Left lung (tissue), 10 donors: ENCODE results near the gene KDM4D. TPM values are rescaled to one million over a fixed set of nuclear protein-coding genes. Genes with fewer than 3 reads are reported as not detected.
"Not testable (repeated sequence)": the region's sequence is repeated elsewhere in the genome, so short reads cannot be mapped to it uniquely, and the experiment has no call there.

ENCODE experiments used
- ATAC-seq: fragments of 200-7000 bp; cut with Tn5 transposase; one replicate; pipeline ENCODE4 v1.9.1; 2020; ENCODE audit warnings: moderate library complexity
- DNase-seq, 4 donors: peaks; one replicate each; pipeline ENCODE4 v3.0.0-alpha.2; 2013 to 2020
- H3K27ac ChIP-seq, 2 donors: fragments of 200-600 bp; sonication (generic) in 1 of 2; one replicate each; pipeline versions ENCODE4 v1.5.0 to v1.8.0; 2020 to 2021
- H3K27me3 ChIP-seq, 2 donors: fragments of 200-600 bp; sonication (generic) in 1 of 2; one replicate each; pipeline versions ENCODE4 v1.5.0 to v1.8.0; 2020 to 2021
- H3K36me3 ChIP-seq, 2 donors: fragments of 200-600 bp; sonication (generic) in 1 of 2; one replicate each; pipeline versions ENCODE4 v1.5.0 to v1.8.0; 2020 to 2021
- H3K4me1 ChIP-seq, 2 donors: fragments of 200-600 bp; one replicate each; pipeline ENCODE4 v1.8.0; 2021
- H3K4me3 ChIP-seq, 2 donors: fragments of 200-600 bp; sonication (generic) in 1 of 2; one replicate each; pipeline versions ENCODE4 v1.5.0 to v1.8.0; 2020 to 2021; ENCODE audit warnings: mild to moderate bottlenecking in 1 of 2
- H3K9me3 ChIP-seq, 2 donors: fragments of 200-600 bp; sonication (generic) in 1 of 2; one replicate each; pipeline versions ENCODE4 v1.5.0 to v1.8.0; 2020 to 2021
- CTCF ChIP-seq, 2 donors: fragments of 200-600 bp; sonication (generic) in 1 of 2; IDR thresholded peaks; one replicate each; pipeline versions ENCODE4 v1.5.0 to v1.8.0; 2021; ENCODE audit warnings: antibody characterized with exemption in 2 of 2
- intact Hi-C, 2 donors: fragments of 100-400 bp; cut with DNase I; formaldehyde crosslinking; loops; one replicate each; pipeline versions ENCODE4 v1.11.2 to v1.14.2; 2022
- polyA plus RNA-seq, 6 donors: library from polyadenylated mRNA; unstranded; fragments of 120-200 nt; gene quantifications; one replicate each; pipeline ENCODE4 v1.2.1, GENCODE V29; 2013; ENCODE audit not compliant: insufficient read length in 6 of 6
- total RNA-seq, 2 donors: library from RNA; stranded (reverse); fragmentation: NEBNext Ultra II Directional; extraction: Animal tissue kit (Norgen Biotek cat#: 25700); gene quantifications; one replicate each; pipeline ENCODE4 v1.2.1, GENCODE V29; 2021
- donor health status: DM: no; HTN: yes; CAD: no.
- donor health status: DM: no; HTN: no; CAD: no.

The KDM4D gene
- total and polyA plus RNA-seq, 8 donors = 0.35 to 2.5 (median 1.9) TPM

- Histone ChIP-seq H3K9me3 (peaks cover 0 to 3% of the 10 kb centered on the region in 2 donors), H3K4me3 (no peak overlapping the region), H3K4me1 (no peaks in the 10 kb centered on the region), H3K36me3 (no peaks in the 10 kb centered on the region), H3K27me3 (no peaks in the 10 kb centered on the region), H3K27ac (no peak overlapping the region)
- intact Hi-C loops = no loop called here
- ATAC-seq (no peak), DNase-seq (no peak)
- no peak for TF ChIP-seq CTCF (IDR thresholded peaks at IDR 0.05)
Observed at GRCh38 chr11:95003716-95004115, 30.2 kb downstream of the KDM4D start.

GRCh38 chr11:95005642-95006041, 32.1 kb downstream of the KDM4D start:
- no peak for TF ChIP-seq CTCF (IDR thresholded peaks at IDR 0.05)
- ATAC-seq (no peak), DNase-seq (no peak)
- H3K4me1 ChIP-seq = no peaks in the 10 kb centered on the region
- H3K27me3 ChIP-seq = no peaks in the 10 kb centered on the region
- H3K4me3 ChIP-seq = no peak overlapping the region
- intact Hi-C loops = no loop called here
- H3K9me3 ChIP-seq = peaks cover 0 to 3% of the 10 kb centered on the region in 2 donors
- H3K36me3 ChIP-seq = no peaks in the 10 kb centered on the region
- H3K27ac ChIP-seq = no peak overlapping the region

- no peak for TF ChIP-seq CTCF (IDR thresholded peaks at IDR 0.05)
Observed at GRCh38 chr11:95011376-95011775, 37.9 kb downstream of the KDM4D start.

GRCh38 chr11:95014184-95014821, 40.8 kb downstream of the KDM4D start:
- no peaks in the 10 kb centered on the region for H3K9me3 ChIP-seq
- H3K27ac ChIP-seq = no peak overlapping the region
- no peak for TF ChIP-seq CTCF (IDR thresholded peaks at IDR 0.05)
- H3K4me3 ChIP-seq = no peak overlapping the region
- DNase-seq (no peak), ATAC-seq (no peak)
- no peaks in the 10 kb centered on the region for H3K4me1 ChIP-seq
- intact Hi-C loops = no loop called here
- H3K36me3 ChIP-seq = no peaks in the 10 kb centered on the region
- H3K27me3 ChIP-seq = no peaks in the 10 kb centered on the region

More at GRCh38 chr11:95011376-95011775, 37.9 kb downstream of the KDM4D start:
- Histone ChIP-seq H3K36me3 (no peaks in the 10 kb centered on the region), H3K4me3 (no peak overlapping the region), H3K9me3 (peaks cover 0 to 3% of the 10 kb centered on the region in 2 donors), H3K4me1 (no peaks in the 10 kb centered on the region), H3K27ac (no peak overlapping the region), H3K27me3 (no peaks in the 10 kb centered on the region)
- no peak for DNase-seq
- intact Hi-C loops = no loop called here
- no peak for ATAC-seq

GRCh38 chr11:95016139-95016538, 42.6 kb downstream of the KDM4D start:
- intact Hi-C loops = no loop called here
- no peaks in the 10 kb centered on the region for H3K36me3 ChIP-seq
- no peaks in the 10 kb centered on the region for H3K9me3 ChIP-seq
- no peaks in the 10 kb centered on the region for H3K27me3 ChIP-seq
- ATAC-seq (no peak), DNase-seq (no peak)
- no peak for TF ChIP-seq CTCF (IDR thresholded peaks at IDR 0.05)
- no peak overlapping the region for H3K4me3 ChIP-seq
- H3K27ac ChIP-seq = no peak overlapping the region
- no peaks in the 10 kb centered on the region for H3K4me1 ChIP-seq

GRCh38 chr11:95021468-95021867, 48.0 kb downstream of the KDM4D start:
- intact Hi-C loops, H3K9me3 ChIP-seq, DNase-seq, H3K27me3 ChIP-seq, H3K27ac ChIP-seq, H3K4me1 ChIP-seq, H3K4me3 ChIP-seq, H3K36me3 ChIP-seq, ATAC-seq: not testable (repeated sequence)
